NCI-H1436 (cell line): Measurements from ENCODE around the gene PCDHGB6.
"Not testable (repeated sequence)": the region's sequence is repeated elsewhere in the genome, so short reads cannot be mapped to it uniquely, and the experiment has no call there.

ENCODE experiments used
- DNase-seq: peaks from one replicate; lab custom pipeline; 2025; lab: John Stamatoyannopoulos, UW

Gene PCDHGB6

GRCh38 chr5:141407790-141408505 lies at the start of gene PCDHGB6:
TSS of gene PCDHGB6 (plus strand) at chr5:141408021. CDS start at chr5:141408203, 182 bp downstream.
- DNase-seq = not testable (repeated sequence)

- DNase-seq = no peak
These were observed 47.9 kb upstream of the PCDHGB6 start, which contains the start of gene PCDHGB2 for GRCh38 chr5:141359790-141360426. TSS of gene PCDHGB2 (plus strand) at chr5:141359994. CDS start at chr5:141360136, 142 bp downstream.

- no peak for DNase-seq
These were observed 47.1 kb upstream of the PCDHGB6 start for GRCh38 chr5:141360685-141361084.

- DNase-seq = no peak
These were observed 45.1 kb upstream of the PCDHGB6 start for GRCh38 chr5:141362719-141363118.

- DNase-seq = no peak
These were observed 43.7 kb upstream of the PCDHGB6 start, which contains the start of gene PCDHGA5 for GRCh38 chr5:141363952-141364660. TSS of gene PCDHGA5 (plus strand) at chr5:141364162. CDS start at chr5:141364331, 169 bp downstream.

- DNase-seq = no peak
These were observed 41.6 kb upstream of the PCDHGB6 start for GRCh38 chr5:141366016-141366896.

- no peak for DNase-seq
These were observed 37.6 kb upstream of the PCDHGB6 start, which contains the start of gene PCDHGB3 for GRCh38 chr5:141369994-141370848. TSS of gene PCDHGB3 (plus strand) at chr5:141370242. CDS start at chr5:141370395, 153 bp downstream.

GRCh38 chr5:141371572-141372475 lies 36.0 kb upstream of the PCDHGB6 start:
- DNase-seq = no peak

- no peak for DNase-seq
These were observed 34.0 kb upstream of the PCDHGB6 start, which contains the start of gene PCDHGA6 for GRCh38 chr5:141373673-141374317. TSS of gene PCDHGA6 (plus strand) at chr5:141373891. CDS start at chr5:141374084, 193 bp downstream.

GRCh38 chr5:141374627-141375026 lies 33.2 kb upstream of the PCDHGB6 start:
- DNase-seq = no peak

GRCh38 chr5:141375444-141376155 lies 32.2 kb upstream of the PCDHGB6 start:
- not testable (repeated sequence) for DNase-seq

GRCh38 chr5:141382469-141383294 lies 25.1 kb upstream of the PCDHGB6 start, which contains the start of gene PCDHGA7:
TSS of gene PCDHGA7 (plus strand) at chr5:141382742. CDS start at chr5:141382900, 158 bp downstream.
- DNase-seq = no peak

GRCh38 chr5:141383345-141383744 lies 24.5 kb upstream of the PCDHGB6 start:
- no peak for DNase-seq

- DNase-seq = no peak
These were observed 23.2 kb upstream of the PCDHGB6 start for GRCh38 chr5:141384471-141385267.

- not testable (repeated sequence) for DNase-seq
These were observed 20.1 kb upstream of the PCDHGB6 start, which contains the start of gene PCDHGB4 for GRCh38 chr5:141387557-141388311. TSS of gene PCDHGB4 (plus strand) at chr5:141387698. CDS start at chr5:141387885, 187 bp downstream.
